K562 (cell line): ENCODE results near the gene TMEM53. TPM values are rescaled to one million over a fixed set of nuclear protein-coding genes. Genes with fewer than 3 reads are reported as not detected.

Experiments used
- ATF4 ChIP-seq: fragments of 450-650 bp; formaldehyde crosslinking; IDR thresholded peaks from 2 replicates; pipeline ENCODE4 v1.4.0; 2022; ENCODE audit warnings: mild to moderate bottlenecking, moderate library complexity
- FOXJ3 ChIP-seq: sonication (generic); formaldehyde crosslinking; IDR thresholded peaks from 2 replicates; pipeline ENCODE4 v1.4.0; 2020; ENCODE audit warnings: mild to moderate bottlenecking, missing genetic modification reagents
- NR0B1 ChIP-seq: fragments of 450-650 bp; IDR thresholded peaks from one replicate; pipeline ENCODE4 v1.6.1; 2018; ENCODE audit warnings: mild to moderate bottlenecking, moderate library complexity; ENCODE audit not compliant: partially characterized antibody
- NRF1 ChIP-seq, 2 experiments: fragments of 450-650 bp; IDR thresholded peaks in 1 of 2; conservative IDR thresholded peaks in 1 of 2; 2 replicates each; pipeline ENCODE4 v1.6.1; 2014; ENCODE audit warnings: mild to moderate bottlenecking in 2 of 2
- PATZ1 ChIP-seq: fragments of 250-450 bp; sonication (Bioruptor Pico); IDR thresholded peaks from 2 replicates; pipeline ENCODE4 v1.5.0; 2020; ENCODE audit warnings: mild to moderate bottlenecking, borderline replicate concordance
- SIN3A ChIP-seq, 2 experiments: fragments of 150-350 bp in 1 of 2; IDR thresholded peaks; 2 replicates each; pipeline ENCODE4 v1.6.1; 2011 to 2016; ENCODE audit warnings: borderline replicate concordance in 2 of 2, low read depth in 2 of 2, low read length in 2 of 2, mild to moderate bottlenecking in 2 of 2, moderate library complexity in 2 of 2; ENCODE audit not compliant: control insufficient read depth in 1 of 2
- SIN3B ChIP-seq: fragments of 450-650 bp; IDR thresholded peaks from 2 replicates; pipeline ENCODE4 v1.6.1; 2017; ENCODE audit warnings: low read depth, mild to moderate bottlenecking, moderate library complexity
- YY1 ChIP-seq, 3 experiments: IDR thresholded peaks; 2 replicates each; pipeline ENCODE4 v1.6.1; 2011; ENCODE audit warnings: low read length in 2 of 3, mild to moderate bottlenecking in 2 of 3, moderate library complexity in 2 of 3, borderline replicate concordance in 1 of 3, control low read depth in 1 of 3, low read depth in 1 of 3; ENCODE audit not compliant: insufficient read depth in 3 of 3, insufficient replicate concordance in 2 of 3, control insufficient read depth in 1 of 3, insufficient read length in 1 of 3; ENCODE audit errors: extremely low read depth in 1 of 3
- ZNF384 ChIP-seq: IDR thresholded peaks from 2 replicates; pipeline ENCODE4 v1.6.1; 2012; ENCODE audit warnings: low read depth, low read length, improper control_type of control experiment
- ZNF695 ChIP-seq: fragments of 450-650 bp; formaldehyde crosslinking; IDR thresholded peaks from 2 replicates; pipeline ENCODE4 v1.4.0; 2020; ENCODE audit warnings: mild to moderate bottlenecking, moderate library complexity
- polyA plus RNA-seq, 8 experiments: library from polyadenylated mRNA; depleted of rRNA in 4 of 8; stranded (reverse) in 5 of 8; unstranded in 3 of 8; fragments of >200 nt; fragmentation: Nextera tagmentation in 2 of 8; fragmentation: Illumina TruSeq in 1 of 8; extraction: Ambion mirVana in 2 of 8; extraction: Trizol in 1 of 8; gene quantifications; 2 replicates each; pipeline versions ENCODE4 v1.2.1 to v1.2.3, GENCODE V29; 2011 to 2014; ENCODE audit warnings: inconsistent platforms in 1 of 8, missing spikeins in 1 of 8
- total RNA-seq, 7 experiments: library from RNA; depleted of rRNA in 6 of 7; stranded (reverse); fragments of >200 nt in 6 of 7; fragmentation: Illumina TruSeq in 2 of 7; extraction: Trizol in 2 of 7; gene quantifications; 2 replicates each; pipeline versions ENCODE4 v1.2.1 to v1.2.3, GENCODE V29; 2011 to 2021; ENCODE audit warnings: low replicate concordance in 1 of 7
- TF ChIP-seq, protein P1 (sequence below), 2 experiments: fragments of 150-350 bp in 1 of 2; IDR thresholded peaks; 2 replicates each; pipeline ENCODE4 v1.6.1; 2012 to 2016; ENCODE audit warnings: low read depth in 2 of 2, low read length in 2 of 2, mild to moderate bottlenecking in 1 of 2, moderate library complexity in 1 of 2
- TF ChIP-seq, protein P2 (sequence below): fragments of 450-650 bp; IDR thresholded peaks from 2 replicates; pipeline ENCODE4 v1.6.1; 2017; ENCODE audit warnings: antibody characterized with exemption
- TF ChIP-seq, protein P3 (sequence below): sonication (generic); formaldehyde crosslinking; IDR thresholded peaks from 2 replicates; pipeline ENCODE4 v1.9.0; 2022; ENCODE audit warnings: mild to moderate bottlenecking, missing genetic modification reagents

The TMEM53 gene
- total and polyA plus RNA-seq, 9 of the 15 experiments (the other 6 are each of a cell fraction or from before 2014, with no cell fraction given), result 0.23 to 3.7 (median 2.0) TPM

DNA sequence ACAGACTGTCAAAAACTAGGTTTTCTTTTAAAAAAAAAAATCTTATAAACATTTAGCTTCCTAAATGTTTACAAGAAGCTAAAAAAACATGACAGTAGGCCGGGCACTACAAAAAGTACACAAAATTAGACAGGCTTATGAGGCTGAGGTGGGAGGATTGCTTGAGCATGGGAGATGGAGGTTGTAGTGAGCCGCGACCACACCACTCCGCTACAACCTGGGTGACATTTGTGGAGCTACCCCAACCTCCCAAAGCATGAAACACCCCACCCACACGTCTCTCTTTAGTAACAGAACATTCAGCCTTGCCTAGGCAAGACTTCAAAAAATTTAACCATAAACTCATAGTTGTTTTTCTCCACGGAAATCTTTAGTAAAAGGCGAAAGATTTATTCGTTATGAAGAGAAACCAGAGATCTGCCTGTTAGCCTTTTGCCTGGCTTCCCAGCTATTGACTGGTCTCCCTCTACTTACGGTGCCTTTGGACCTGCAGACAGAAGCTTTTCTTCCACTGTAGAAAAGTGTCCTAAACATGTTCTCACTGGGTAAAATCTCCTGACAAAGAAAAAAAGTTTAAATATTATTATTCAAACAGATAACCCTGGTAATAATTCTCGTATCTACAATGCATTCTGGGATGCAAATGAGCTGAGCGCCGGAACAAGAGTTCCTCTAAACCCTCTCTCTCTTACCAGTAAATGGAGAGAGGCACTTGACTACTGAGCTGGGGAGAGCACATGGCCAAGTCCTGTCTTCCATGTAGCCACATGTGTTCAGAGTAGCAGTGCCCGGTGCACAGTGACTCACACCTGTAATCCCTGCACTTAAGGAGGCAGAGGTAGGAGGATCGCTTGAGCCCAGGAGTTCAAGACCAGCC lies 47.4 kb upstream of the TMEM53 start (continued):
- TF ChIP-seq NR0B1 (no peak), FOXJ3 (CRISPR knock-in tag) (peak; percentile 87), ZNF695 (peak; percentile 98), YY1 (IDR thresholded peaks at IDR 0.05; ENCODE audit: borderline replicate concordance in 1 of 3, control insufficient read depth in 1 of 3, extremely low read depth in 1 of 3, insufficient read depth in 3 of 3, insufficient read length in 1 of 3, insufficient replicate concordance in 2 of 3, low read depth in 1 of 3, low read length in 2 of 3) (peak; percentile 11 to 95 (median 91)), SIN3B (0 out of 2 replicates have a peak, but pooled peaks have one; percentile 13), SIN3A (IDR thresholded peaks at IDR 0.05; ENCODE audit: borderline replicate concordance in 2 of 2, control insufficient read depth in 1 of 2, low read depth in 2 of 2, low read length in 2 of 2) (peak; percentile 99 to 100), ZNF384 (peak; percentile 94), ATF4 (CRISPR knock-in tag) (peak; percentile 98), PATZ1 (CRISPR knock-in tag) (peak; percentile 99), NRF1 (conservative IDR thresholded peaks at IDR 0.05 in 1 of 2, IDR thresholded peaks at IDR 0.05 in 1 of 2) (peak; percentile 22 to 40; a peak in 3 of 4 replicates)
- TF ChIP-seq, protein P1, sequence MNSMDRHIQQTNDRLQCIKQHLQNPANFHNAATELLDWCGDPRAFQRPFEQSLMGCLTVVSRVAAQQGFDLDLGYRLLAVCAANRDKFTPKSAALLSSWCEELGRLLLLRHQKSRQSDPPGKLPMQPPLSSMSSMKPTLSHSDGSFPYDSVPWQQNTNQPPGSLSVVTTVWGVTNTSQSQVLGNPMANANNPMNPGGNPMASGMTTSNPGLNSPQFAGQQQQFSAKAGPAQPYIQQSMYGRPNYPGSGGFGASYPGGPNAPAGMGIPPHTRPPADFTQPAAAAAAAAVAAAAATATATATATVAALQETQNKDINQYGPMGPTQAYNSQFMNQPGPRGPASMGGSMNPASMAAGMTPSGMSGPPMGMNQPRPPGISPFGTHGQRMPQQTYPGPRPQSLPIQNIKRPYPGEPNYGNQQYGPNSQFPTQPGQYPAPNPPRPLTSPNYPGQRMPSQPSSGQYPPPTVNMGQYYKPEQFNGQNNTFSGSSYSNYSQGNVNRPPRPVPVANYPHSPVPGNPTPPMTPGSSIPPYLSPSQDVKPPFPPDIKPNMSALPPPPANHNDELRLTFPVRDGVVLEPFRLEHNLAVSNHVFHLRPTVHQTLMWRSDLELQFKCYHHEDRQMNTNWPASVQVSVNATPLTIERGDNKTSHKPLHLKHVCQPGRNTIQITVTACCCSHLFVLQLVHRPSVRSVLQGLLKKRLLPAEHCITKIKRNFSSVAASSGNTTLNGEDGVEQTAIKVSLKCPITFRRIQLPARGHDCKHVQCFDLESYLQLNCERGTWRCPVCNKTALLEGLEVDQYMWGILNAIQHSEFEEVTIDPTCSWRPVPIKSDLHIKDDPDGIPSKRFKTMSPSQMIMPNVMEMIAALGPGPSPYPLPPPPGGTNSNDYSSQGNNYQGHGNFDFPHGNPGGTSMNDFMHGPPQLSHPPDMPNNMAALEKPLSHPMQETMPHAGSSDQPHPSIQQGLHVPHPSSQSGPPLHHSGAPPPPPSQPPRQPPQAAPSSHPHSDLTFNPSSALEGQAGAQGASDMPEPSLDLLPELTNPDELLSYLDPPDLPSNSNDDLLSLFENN (IDR thresholded peaks at IDR 0.05; ENCODE audit: low read depth in 2 of 2, low read length in 2 of 2), result peak in 1 of 2 experiments; percentile 100; a peak in 3 of 4 replicates
- TF ChIP-seq, protein P2, sequence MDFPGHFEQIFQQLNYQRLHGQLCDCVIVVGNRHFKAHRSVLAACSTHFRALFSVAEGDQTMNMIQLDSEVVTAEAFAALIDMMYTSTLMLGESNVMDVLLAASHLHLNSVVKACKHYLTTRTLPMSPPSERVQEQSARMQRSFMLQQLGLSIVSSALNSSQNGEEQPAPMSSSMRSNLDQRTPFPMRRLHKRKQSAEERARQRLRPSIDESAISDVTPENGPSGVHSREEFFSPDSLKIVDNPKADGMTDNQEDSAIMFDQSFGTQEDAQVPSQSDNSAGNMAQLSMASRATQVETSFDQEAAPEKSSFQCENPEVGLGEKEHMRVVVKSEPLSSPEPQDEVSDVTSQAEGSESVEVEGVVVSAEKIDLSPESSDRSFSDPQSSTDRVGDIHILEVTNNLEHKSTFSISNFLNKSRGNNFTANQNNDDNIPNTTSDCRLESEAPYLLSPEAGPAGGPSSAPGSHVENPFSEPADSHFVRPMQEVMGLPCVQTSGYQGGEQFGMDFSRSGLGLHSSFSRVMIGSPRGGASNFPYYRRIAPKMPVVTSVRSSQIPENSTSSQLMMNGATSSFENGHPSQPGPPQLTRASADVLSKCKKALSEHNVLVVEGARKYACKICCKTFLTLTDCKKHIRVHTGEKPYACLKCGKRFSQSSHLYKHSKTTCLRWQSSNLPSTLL, result no peak
- TF ChIP-seq, protein P3, sequence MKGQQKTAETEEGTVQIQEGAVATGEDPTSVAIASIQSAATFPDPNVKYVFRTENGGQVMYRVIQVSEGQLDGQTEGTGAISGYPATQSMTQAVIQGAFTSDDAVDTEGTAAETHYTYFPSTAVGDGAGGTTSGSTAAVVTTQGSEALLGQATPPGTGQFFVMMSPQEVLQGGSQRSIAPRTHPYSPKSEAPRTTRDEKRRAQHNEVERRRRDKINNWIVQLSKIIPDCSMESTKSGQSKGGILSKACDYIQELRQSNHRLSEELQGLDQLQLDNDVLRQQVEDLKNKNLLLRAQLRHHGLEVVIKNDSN (CRISPR knock-in tag), result no peak
